ENCODE results near the gene NTM.

Gene NTM

GRCh38 chr11:131875611-131876010, 505.2 kb downstream of the NTM start:
- no peak for DNase-seq (ENCODE audit: extremely low read depth in 1 of 2, low read depth in 1 of 2)

- no peak for DNase-seq (ENCODE audit: extremely low read depth in 1 of 2, low read depth in 1 of 2)
Observed at GRCh38 chr11:131877246-131877942, 507.0 kb downstream of the NTM start.

GRCh38 chr11:131880316-131880715, 509.9 kb downstream of the NTM start:
- no peak for DNase-seq (ENCODE audit: extremely low read depth in 1 of 2, low read depth in 1 of 2)

GRCh38 chr11:131880976-131881375, 510.6 kb downstream of the NTM start:
- DNase-seq (ENCODE audit: extremely low read depth in 1 of 2, low read depth in 1 of 2), result no peak

- DNase-seq (ENCODE audit: extremely low read depth in 1 of 2, low read depth in 1 of 2), result no peak
Observed at GRCh38 chr11:131883332-131883731, 512.9 kb downstream of the NTM start.

GRCh38 chr11:131884461-131885073, 514.2 kb downstream of the NTM start:
- DNase-seq (ENCODE audit: extremely low read depth in 1 of 2, low read depth in 1 of 2), result no peak

GRCh38 chr11:131885431-131885830, 515.0 kb downstream of the NTM start:
- no peak for DNase-seq (ENCODE audit: extremely low read depth in 1 of 2, low read depth in 1 of 2)

- no peak for DNase-seq (ENCODE audit: extremely low read depth in 1 of 2, low read depth in 1 of 2)
Observed at GRCh38 chr11:131886201-131886600, 515.8 kb downstream of the NTM start.

GRCh38 chr11:131888230-131888855, 517.9 kb downstream of the NTM start:
- no peak for DNase-seq (ENCODE audit: extremely low read depth in 1 of 2, low read depth in 1 of 2)

- DNase-seq (ENCODE audit: extremely low read depth in 1 of 2, low read depth in 1 of 2), result no peak
Observed at GRCh38 chr11:131889146-131889577, 518.7 kb downstream of the NTM start.

- DNase-seq (ENCODE audit: extremely low read depth in 1 of 2, low read depth in 1 of 2), result no peak
Observed at GRCh38 chr11:131889760-131890581, 519.6 kb downstream of the NTM start.

GRCh38 chr11:131893103-131893890, 522.9 kb downstream of the NTM start:
- no peak for DNase-seq (ENCODE audit: extremely low read depth in 1 of 2, low read depth in 1 of 2)

GRCh38 chr11:131893988-131894387, 523.6 kb downstream of the NTM start:
- DNase-seq (ENCODE audit: extremely low read depth in 1 of 2, low read depth in 1 of 2), result no peak

- no peak for DNase-seq (ENCODE audit: extremely low read depth in 1 of 2, low read depth in 1 of 2)
Observed at GRCh38 chr11:131894615-131895544, 524.5 kb downstream of the NTM start.

GRCh38 chr11:131895865-131896264, 525.5 kb downstream of the NTM start:
- DNase-seq (ENCODE audit: extremely low read depth in 1 of 2, low read depth in 1 of 2), result no peak

GRCh38 chr11:131896978-131897615, 526.7 kb downstream of the NTM start:
- no peak for DNase-seq (ENCODE audit: extremely low read depth in 1 of 2, low read depth in 1 of 2)

- no peak for DNase-seq (ENCODE audit: extremely low read depth in 1 of 2, low read depth in 1 of 2)
Observed at GRCh38 chr11:131897956-131898355, 527.5 kb downstream of the NTM start.

- no peak for DNase-seq (ENCODE audit: extremely low read depth in 1 of 2, low read depth in 1 of 2)
Observed at GRCh38 chr11:131898949-131899348, 528.5 kb downstream of the NTM start.

Measured in stimulated activated CD8-positive, alpha-beta memory T cell treated with anti-CD3 and anti-CD28 coated beads, Interleukin-7, amount 100 ng/mL, for 48 hours (primary cell).